DMS79 treated with DMSO at 0.1 percent for 48 hours (cell line): ENCODE measurements around the gene SPCS2.
"Not testable (repeated sequence)": the region's sequence is repeated elsewhere in the genome, so short reads cannot be mapped to it uniquely, and the experiment has no call there.

ENCODE experiments used
- DNase-seq: peaks from one replicate; lab custom pipeline; 2025; lab: John Stamatoyannopoulos, UW

SPCS2 gene

DNA sequence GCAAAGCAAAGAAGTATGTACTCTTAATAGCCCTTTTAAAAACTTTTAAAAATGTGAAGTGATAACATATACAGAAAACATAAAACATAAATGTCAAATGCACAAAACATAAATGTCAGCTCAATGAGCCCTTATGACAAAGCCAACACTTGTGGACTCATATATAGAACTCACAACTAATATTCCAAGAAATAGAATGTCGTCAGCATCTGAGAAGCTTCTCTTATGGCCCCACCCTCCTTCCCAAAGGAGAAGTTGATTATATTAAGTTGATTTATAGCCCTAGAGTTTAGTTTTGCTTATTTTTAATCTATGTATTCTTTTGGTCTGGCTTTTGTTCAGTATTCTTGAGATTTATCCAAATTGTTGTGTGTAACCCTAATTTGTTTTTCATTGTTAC, 53.5 kb downstream of the SPCS2 start:
- DNase-seq = no peak

DNA sequence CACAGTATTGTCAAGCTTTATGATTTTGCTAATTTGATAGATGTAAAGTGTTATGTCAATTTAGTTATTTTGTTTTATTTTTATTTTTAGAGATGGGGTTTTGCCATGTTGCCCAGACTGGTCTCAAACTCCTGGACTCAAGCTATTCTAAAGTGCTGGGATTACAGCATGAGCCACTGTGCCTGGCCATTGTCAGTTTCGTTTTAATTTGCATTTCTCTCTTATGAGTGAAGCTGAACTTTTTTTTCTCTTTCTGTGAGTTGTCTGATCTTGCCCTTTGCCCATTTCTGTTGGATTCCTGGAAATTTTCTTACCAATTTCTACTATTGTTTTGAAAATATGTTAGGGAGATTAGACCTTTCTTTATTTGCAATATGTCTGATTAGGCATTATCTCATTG, 55.1 kb downstream of the SPCS2 start:
- DNase-seq = no peak

DNA sequence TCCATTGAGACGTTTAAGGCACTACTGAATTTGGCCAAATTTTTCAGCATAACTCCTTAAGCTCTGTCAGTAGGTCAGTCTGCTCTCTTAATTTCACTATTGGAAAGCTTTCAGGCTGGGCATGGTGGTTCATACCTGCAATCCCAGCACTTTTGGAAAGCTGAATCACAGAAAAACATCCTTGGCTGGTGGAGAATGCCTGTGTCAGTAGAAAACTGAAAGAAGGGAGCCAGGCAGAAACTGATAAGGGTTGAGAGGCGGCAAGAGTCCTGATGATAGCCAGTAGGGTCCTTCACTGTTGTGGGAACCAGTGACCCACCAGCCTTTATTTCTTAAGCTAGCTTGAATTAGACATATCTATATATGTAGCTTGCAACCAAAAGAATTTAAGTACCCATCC, 62.3 kb downstream of the SPCS2 start:
- DNase-seq = no peak

DNA sequence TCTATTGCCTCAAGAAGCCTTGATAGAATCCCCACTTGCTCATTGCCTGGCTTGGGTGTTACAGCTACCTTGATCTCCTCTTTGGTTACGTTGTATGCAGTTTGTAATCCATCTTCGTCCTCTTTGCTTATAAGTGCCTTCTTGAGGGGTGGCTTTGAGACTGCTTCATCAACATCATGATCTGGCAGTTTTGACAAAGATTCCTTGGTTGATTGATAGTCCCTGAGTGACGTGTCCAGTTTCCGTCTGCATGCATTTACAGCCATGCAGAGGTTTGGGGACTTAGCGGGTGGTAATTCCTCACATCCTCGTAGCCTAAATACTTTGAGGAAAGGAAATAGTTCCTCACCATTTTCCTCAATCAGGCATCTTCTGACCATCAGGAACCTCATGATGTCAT, 62.8 kb downstream of the SPCS2 start:
- DNase-seq = no peak

DNA sequence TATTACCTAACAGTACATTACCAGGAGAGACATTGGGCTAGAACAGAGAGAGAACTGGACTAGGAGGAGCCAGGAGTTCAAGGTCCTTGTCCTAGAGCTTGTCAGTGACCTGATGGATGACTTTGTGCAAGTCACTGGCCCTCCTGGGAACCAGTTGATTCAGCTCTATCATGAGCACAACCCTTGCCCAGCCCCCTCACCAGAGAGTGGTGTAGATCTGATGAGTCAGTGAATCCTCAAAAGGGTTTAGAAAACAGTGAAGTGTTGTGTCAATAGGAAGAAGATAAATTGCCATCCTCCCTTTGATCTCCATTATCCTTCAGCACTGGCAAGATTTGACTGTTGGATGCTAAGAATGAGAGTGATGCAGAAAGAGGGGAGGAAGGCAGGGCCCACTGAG, 64.0 kb downstream of the SPCS2 start:
- DNase-seq = no peak

DNA sequence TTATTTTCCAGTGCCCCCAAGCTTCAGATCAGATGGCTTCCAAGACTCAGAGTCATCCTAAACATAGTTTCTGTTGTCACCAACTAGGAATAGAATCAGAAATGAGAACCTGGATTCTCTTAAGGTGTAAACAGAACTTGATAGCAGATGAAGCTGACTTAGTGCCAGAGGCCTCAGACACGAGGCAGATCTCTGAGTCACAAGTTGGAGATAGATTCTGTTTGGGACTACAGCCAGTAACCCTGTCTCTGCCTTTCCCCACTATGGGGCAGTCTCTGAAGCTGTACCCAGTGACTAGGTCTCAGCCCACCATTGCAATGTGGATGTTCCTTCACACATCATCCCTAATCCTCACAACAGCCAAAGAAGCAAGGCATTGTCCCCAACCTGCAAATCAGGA, 65.1 kb downstream of the SPCS2 start:
- no peak for DNase-seq

DNA sequence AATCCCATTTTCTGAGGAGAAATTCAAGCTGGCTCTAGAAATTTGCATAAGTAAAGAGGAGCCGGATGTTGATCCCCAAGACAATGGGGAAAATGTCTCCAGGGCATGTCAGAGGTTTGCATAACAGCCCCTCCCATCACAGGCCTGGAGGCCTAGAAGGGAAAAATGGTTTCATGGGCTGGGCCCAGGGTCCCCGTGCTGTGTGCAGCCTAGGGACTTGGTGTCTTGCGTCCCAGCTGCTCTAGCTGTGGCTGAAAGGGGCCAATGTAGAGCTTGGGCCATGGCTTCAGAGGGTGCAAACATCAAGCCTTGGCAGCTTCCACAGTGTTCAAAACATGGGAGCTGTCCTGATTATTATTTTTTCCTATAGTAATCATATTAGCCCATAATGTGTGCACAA, 70.1 kb downstream of the SPCS2 start:
- DNase-seq = not testable (repeated sequence)

DNA sequence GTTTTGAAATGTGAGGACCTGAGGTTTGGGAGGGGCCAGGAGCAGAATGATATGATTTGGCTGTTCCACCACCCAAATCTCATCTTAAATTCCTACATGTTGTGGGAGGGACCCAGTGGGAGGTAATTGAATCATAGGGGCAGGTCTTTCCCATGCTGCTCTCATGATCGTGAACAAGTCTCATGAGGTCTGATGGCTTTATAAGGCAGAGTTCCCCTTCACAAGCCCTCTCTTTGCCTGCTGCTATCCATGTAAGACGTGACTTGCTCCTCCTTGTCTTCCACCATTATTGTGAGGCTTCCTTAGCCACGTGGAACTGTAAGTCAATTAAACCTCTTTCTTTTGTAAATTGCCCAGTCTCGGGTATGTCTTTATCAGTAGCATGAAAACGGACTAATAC, 71.3 kb downstream of the SPCS2 start:
- not testable (repeated sequence) for DNase-seq

DNA sequence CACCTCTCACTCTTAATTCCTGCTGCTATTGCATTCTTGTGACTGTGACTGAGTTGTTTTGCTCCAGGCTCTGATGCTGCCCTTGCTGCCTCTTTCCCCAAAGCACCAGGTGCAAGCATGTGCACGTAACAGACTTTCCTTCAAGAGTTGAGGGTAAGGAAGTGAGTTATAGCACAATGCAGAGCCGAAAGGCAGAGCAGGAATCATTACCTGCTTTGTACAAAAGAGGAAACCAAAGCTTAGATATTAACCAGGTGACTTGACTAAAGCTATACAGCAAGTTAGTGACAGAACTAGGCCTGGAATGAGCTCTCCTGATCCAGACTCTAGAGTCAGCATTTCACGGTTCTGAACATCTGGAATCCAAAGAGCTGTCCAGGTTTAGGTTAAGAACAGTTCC, 73.2 kb downstream of the SPCS2 start:
- DNase-seq = no peak

DNA sequence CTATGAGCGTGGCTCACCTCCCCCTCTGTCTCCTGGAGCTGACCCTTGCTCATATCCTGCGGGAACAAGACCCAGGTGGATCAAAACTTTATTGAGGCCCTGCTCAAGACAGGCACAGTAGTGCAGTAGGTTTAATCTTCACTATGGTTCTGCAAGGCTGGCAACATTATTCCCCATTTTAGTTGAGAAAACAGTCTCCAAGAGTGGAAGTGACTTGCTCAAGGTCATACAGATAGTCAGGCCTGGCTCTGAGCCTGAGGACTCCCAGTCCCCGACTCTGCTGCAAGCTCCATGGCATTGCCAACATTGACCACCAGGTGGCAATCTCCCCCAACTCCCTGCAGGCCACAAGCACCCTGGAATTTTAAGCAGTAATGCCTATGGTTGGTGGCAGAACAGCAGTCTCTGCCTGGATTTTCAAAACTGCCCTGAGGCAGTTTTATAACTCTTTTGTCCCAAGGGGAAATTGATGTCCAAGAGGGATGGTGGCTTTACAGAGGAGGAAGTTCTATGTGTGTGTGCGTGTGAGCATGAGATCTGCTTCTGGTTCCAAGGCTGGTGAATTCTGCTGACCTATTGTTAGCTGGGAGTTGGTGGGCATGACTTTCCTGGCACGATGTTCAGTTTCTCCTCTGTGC, 73.8 kb downstream of the SPCS2 start:
- peak; percentile 87 for DNase-seq

DNA sequence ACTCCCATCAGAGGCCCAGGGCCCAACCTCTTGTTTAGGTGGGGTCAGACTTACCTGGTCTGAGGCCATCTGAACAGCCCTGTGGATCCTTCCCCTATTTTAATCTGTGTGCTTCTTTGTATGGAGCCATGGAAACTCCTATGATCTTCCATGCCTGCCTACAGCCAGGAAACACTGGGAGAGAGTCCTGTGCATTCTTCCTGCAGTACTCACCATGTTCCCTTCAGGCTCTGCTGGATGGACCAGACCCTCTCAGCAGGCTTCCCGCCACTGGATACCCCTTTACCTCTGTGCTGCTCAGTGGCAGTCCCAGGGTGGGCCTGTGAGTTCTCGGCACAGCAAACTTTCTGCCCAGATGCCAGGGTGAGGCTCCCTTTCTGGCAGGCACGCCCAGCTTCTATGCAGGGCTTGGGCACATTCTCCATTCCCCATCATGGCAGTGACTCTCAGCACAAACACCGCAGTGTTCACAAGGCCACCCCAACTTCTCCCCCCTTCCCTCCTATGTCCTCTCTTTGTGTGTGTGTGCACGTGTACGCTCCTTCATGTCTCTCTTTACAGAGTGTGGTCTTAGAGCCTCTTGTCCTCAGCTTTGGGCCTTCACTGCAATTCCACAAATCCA, 74.5 kb downstream of the SPCS2 start:
- DNase-seq = no peak

DNA sequence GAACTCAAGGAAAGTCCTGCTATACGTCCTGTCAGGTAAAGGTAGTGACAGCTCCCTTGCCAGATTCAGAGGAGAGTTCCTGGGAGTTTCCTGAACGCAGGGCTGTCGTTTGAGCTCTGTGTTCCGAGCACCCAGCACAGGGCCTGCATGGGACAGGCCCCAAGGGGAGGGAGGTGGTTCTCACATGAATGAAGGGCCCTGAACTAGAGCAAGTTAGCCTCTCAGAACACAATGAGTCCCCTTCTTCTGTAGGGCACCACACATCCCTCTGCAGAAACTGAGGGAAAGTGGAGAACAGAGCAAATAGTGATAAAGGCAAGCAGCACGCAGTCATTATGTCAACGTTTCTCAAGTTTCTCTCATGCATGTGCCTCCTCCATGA, 75.0 kb downstream of the SPCS2 start:
- DNase-seq = no peak

DNA sequence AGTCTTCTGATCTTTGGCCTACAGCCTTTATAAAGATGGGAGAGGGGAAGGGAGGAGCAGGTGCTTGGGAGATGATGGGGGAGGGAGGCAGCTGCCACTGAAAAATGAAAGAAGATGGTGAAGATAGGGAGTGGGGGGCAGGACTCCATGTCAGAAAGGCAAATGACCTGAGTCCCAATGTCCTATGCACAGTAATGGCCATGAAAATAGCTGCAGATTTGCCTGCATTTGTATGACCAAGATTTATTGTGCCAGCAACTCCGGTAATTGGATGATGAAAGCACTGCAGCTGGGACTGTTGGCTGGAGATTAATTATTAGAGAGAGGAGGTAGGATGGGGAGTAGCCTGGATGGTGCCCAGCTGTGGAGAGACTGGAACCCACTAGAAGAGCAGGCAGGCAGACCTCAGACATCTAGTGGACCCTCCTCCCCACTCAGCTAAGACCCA, 75.7 kb downstream of the SPCS2 start:
- DNase-seq = peak; percentile 37

DNA sequence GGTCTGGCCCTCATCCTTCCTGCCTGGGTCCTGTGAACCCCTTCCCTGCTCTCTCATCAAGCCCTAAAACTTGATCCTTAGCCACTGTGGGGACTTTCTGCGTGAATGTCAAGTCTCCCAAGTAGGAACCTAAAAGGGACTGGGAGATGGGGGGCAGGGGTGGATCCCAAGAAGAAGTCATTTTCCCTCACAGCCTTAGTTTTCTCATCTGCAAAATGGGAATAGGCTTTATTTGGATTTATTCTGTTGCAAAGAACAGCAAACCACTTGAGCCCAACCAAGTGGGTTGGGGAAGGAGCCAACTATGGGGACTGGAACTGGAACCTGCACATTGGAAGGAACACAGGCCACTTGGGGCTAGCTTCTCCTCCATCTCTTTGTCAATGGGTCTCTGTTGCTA, 76.5 kb downstream of the SPCS2 start:
- no peak for DNase-seq

DNA sequence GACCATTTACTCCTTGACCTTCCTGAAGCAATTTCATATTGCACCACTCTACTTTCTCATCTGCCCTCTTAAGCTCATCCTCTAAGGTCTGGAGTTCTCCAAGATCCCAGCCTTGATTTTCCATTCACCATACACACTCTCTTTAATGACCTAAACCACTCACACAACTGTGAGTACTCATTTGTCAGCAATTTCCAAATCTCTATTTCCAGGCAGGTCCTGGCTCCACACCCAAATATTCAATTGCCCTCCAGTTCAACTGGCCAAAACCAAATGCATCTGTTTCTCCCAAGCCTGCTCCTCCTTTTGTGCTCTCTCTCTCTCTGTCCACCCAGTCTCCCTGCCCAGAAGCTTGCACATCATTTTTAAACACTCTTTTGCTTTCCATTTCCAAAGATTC, 79.3 kb downstream of the SPCS2 start:
- DNase-seq = peak; percentile 82
